GM04503 (cell line): Measurements from ENCODE around the gene PIGN.

ENCODE experiments used
- DNase-seq: peaks from one replicate; pipeline ENCODE4 v3.0.0-alpha.2; 2012; ENCODE audit warnings: low read depth

PIGN gene, protein sequence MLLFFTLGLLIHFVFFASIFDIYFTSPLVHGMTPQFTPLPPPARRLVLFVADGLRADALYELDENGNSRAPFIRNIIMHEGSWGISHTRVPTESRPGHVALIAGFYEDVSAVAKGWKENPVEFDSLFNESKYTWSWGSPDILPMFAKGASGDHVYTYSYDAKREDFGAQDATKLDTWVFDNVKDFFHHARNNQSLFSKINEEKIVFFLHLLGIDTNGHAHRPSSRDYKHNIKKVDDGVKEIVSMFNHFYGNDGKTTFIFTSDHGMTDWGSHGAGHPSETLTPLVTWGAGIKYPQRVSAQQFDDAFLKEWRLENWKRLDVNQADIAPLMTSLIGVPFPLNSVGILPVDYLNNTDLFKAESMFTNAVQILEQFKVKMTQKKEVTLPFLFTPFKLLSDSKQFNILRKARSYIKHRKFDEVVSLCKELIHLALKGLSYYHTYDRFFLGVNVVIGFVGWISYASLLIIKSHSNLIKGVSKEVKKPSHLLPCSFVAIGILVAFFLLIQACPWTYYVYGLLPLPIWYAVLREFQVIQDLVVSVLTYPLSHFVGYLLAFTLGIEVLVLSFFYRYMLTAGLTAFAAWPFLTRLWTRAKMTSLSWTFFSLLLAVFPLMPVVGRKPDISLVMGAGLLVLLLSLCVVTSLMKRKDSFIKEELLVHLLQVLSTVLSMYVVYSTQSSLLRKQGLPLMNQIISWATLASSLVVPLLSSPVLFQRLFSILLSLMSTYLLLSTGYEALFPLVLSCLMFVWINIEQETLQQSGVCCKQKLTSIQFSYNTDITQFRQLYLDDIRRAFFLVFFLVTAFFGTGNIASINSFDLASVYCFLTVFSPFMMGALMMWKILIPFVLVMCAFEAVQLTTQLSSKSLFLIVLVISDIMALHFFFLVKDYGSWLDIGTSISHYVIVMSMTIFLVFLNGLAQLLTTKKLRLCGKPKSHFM

DNA sequence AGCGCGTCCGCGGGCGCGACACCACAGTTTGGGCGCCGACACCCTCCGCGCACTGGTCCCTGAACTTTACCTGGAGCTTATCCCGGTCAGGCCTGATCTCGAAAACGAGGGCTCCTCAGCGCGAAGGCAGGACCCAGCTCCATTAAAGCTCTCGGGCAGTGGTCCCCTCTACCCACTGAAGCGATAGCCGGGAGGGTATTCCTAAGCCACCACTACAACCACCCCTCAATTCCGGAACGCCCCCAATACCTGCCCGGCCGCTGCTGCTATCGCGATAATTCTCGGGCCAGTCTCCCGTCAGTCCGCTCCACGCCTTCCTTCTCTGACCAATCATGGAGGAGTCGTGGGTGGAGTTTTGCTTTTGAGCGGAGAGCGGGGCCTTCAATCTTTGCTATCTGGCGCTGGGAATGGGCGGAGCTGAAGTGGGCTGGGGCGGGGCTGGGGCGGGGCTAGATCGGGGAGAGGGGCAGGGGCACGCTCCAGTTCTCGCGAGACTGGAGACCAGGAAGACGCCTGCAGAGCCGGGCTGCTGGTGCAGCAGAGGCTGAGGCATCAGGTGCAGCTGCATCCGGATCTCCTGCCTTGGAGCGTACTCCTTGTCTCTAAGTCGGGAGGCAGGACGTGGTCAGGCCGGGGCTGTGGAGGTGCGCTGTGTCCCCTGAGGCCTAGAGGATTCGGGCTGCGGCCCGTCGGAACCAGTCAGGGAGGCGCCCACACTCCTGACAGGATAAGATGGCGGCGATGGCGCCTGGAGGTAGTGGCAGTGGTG lies at the start of gene PIGN, which contains the start of gene RELCH:
PIGN (minus strand) TSS at position 283 of the 769 bp plus-strand sequence. CDS start 25,703 bp downstream, outside the sequence.
RELCH (plus strand) TSS at position 482 of the 769 bp plus-strand sequence; CDS start at position 733, 251 bp downstream.
- DNase-seq = peak; percentile 92

DNA sequence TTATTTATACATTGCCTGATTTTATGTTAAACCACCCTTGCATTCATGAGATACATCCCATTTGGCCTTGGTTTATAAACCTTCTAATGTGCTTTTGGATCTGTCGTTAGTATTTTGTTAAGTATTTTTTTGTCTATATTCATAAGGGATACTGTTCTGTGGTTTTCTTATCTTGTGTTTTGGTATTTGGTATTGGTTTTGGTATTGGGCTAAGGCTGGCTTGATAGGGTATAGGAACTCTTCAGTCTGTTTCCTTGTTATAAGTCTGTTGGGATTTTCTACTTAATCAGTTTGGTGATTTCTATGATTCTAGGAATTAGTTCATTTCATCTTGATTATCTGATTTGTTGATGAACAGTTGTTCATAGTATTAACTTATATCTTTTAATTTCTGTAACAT lies 49.4 kb upstream of the PIGN start:
- DNase-seq = no peak

DNA sequence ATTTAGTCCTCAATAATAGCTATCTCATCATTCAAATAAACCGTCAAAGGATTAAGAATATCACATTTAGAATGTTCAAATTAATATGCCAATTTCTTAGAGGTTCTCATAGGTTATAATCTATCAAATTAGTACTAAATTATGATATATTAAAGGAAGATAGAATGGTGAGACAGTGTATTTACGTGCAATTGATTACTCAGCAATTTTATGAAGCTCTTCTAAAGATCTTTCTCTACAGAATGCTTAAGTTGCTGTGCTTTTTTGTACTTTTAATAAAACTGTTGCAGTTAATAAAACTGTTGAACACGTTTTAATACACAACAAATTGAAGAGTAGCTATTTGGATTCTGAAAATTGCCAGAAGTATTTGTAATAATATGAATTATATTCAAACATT lies 39.2 kb upstream of the PIGN start:
- DNase-seq = no peak

DNA sequence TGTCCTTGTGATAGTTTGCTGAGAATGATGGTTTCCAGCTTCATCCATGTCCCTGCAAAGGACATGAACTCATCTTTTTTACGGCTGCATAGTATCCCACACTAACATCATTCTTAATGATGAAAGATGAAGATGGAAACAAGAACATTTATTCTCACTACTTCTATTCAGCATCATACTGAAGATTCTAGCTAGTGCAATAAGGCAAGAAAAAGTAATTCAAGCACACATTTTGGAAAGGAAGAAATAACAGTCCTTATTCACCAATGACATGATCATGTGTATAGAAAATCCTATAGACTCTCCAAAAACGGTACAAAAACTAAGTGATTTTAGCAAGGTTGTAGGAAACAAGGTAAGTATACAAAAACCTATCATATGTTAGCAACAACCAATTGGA lies 37.4 kb upstream of the PIGN start:
- no peak for DNase-seq

DNA sequence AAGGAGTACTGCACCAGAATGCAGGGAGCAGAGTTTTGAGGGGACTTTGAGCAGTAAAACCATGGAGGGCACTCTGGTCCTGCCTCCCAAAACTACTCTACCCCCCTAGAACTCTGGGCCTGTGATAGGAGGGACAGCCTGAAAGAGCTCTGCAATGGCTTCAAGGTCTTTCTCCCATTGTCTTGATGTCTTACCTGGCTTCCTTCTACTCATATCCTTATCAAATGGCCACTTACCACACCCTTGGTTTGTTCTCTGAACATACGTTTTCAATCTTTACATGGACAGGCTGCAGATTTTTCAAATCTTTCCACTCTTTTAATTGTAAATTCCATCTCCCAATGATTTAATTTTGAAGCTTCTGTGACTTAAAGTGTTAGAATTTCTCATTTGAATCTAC lies 27.9 kb upstream of the PIGN start:
- no peak for DNase-seq

DNA sequence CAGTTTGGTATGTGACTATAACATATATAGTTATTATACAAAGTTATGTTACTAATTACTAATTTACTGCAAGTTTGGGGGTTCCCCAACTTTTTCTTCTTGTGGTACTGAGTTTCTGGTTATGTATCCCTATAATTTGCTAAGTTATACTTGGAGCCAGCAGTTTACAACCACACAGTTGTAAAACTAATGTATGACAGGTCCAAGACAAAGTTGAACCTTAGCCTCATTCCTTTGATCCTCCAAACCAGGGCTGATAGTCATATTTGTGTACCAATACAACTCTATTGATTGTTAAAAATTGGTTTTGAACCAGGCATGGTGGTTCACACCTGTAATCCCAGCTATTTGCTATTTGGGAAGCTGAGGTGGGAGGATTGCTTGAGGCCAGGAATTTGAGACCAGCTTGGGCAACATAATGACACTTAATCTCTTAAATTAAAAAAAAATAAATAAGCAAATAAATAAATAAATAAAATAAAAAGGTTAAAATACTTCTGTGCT lies 24.5 kb upstream of the PIGN start:
- DNase-seq = no peak

DNA sequence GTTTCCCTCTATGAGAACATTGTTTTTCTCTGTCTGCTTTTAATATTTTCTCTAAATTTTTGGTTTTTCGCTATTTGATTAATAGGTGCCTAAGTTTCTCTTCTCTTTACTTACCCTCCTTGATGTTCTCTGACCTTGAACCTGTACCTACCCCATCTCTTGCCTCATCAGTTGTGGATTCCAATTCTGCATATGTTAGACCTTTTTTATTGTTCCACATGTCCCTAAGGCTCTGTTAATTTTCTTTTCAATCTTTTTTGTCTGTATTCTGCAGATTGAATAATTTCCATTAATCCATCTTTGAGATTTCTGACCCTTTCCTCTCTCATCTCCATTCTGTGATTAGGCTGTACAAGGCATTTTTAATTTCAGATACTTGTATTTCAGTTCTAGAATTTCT lies 23.3 kb upstream of the PIGN start:
- DNase-seq = no peak

DNA sequence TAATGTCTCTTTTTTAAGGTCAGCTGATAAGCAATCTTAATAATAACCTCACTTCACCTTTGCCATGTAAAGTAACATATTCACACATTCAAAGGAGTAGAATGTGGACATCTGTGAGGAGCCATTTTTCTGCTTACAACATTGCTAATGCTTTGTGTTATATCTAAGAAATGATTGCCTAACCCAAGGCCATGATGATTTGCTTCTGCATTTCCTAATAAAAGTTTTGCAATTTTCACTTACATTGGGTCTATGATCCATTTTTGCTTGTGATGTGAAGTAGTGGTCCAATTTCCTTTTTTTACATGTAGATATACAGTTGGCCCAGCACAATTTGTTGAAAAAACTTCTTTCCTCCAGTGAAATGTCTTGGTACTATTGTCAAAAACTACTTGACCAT lies 22.2 kb upstream of the PIGN start:
- DNase-seq = no peak

DNA sequence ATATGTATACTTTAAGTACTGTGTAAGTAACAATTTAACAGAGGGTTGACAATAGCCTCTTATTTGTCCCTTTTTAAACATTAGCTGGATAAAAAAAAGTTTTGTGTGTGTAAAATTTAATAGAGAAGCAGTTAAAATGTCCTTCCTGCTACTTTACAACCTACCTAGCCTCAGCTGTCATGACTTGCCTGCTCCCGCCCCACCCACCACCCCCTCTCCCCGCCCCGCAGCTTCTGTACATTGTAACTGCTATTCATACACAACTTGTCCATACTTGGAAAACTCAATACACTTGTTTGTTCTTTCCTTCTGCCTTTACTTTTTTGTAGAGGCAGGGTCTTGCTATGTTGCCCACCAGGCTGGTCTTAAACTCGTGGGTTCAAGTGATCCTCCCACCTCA lies 19.7 kb upstream of the PIGN start:
- no peak for DNase-seq

DNA sequence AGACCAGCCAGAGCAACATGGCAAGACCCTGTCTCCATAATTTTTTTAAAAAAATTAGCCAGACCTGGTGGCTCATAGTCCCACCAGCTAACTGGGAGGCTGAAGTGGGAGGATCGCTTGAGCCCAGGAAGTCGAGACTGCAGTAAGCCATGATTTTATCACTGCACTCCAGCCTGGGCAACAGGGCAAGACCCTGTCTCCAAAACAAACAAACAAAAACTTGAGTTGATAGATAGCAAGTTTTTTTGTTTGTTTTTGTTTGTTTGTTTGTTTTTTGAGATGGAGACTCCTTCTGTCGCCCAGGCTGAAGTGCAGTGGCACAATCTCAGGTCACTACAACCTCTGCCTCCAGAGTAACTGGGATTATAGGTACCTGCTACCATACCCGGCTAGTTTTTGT lies 19.0 kb upstream of the PIGN start:
- DNase-seq = no peak

DNA sequence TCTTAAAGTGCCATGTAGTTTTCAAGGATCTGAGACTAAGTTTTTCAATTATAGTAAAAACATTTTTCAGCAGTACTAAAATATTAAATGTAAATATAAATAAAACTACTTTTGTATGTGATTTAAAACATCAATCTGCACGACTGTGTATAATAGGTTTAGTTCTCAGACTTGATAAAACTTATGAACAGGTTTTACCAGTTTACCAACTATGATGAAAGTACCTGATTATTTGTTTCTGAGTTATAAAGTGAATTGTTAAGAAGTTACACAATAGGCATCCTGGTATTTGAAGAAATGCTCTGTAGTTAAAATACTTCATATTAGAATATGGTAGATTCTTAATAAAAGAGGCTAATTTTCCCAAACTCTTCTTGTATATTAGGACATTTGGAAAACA lies 15.0 kb upstream of the PIGN start:
- no peak for DNase-seq

DNA sequence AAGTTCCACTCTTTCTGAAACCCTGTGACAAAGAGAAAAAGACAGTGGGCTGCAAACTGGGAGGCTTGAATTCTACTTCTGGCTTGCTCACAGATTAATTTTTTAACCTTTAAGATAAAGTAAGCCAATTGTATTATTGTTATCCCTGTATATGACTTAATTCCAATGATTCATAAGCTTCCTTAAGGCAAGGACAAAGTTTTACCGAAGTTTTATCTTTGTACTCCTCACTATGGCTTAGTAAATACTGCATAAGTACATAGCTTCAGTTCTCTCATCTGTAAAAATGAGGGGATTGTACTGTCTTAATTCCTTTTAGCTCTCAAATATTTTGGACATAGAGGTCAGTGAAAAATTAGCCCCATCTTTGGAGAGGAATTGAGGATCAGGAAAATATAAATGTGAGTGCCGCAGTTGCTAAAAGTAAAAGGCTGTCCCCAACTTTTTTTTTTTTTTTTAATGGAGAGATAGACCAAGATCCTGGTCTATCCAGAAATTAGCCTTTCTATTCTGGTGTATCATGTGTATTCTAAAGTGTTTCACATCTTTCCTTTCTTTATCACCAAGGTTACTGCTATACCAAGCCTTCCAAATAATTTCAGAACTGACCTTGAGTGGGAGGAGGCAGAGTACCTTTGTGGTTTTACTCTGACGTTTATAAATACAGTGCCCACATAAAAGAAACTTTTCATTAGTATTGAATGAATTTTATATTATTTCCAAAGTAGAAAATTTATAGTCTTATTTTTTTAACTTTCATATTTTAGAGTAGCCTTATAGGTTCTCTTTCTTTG lies 13.5 kb upstream of the PIGN start:
- no peak for DNase-seq

DNA sequence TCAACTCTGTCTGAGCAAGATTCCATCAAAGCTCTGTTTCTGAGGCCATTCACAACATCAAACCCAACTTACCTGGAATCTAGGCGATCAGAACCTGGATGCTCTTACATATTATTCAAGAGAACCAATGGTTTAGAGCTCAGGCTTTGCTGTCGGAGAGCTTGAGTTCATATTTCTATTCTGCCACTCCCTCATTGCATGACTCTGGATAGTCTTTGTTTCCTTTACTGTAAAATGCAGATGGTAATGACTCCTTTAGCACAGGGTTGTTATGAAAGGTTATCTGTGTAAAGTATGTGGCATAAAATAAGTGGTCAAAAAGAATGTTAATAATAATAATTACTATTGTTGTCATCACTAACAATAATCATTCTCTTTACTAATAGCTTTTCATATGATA lies 12.8 kb upstream of the PIGN start:
- DNase-seq = no peak

DNA sequence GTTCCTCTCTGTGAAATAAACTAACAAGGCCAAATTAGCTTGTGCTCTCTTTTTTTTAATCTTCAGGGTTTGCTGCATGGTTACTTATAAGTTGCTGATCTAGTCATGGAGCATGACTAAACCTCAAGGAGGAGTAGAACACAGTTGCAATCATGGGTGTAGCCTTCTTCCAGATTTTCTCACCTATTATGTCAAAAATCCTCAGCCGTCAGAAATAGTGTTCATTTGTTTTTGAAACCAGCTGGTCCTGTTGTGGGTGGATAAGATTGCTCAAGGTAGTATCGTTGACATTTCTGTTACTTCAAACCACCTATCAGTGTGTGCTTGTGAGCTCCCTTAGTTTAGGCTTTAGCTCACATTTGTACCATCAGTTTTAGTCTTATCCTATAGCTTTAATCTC lies 11.4 kb upstream of the PIGN start:
- no peak for DNase-seq

DNA sequence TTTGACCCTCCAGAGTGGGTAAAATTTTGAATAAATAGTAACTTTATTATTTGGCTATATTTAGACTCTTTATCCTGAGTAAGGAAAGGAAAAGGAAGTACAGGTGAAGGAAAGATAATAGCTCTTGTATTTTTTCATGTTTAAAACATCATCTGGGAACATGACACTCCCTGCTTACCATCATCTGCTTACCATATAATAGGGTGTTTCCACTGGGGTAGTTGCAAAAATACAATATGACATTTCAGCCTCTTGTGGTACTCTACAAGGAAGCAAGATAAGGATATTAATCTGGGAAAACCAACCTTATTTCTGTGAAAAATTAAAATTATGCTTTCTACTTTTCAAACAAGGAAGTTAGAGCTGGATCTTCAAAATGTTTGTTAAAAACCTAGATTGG lies 10.1 kb upstream of the PIGN start:
- DNase-seq = no peak

DNA sequence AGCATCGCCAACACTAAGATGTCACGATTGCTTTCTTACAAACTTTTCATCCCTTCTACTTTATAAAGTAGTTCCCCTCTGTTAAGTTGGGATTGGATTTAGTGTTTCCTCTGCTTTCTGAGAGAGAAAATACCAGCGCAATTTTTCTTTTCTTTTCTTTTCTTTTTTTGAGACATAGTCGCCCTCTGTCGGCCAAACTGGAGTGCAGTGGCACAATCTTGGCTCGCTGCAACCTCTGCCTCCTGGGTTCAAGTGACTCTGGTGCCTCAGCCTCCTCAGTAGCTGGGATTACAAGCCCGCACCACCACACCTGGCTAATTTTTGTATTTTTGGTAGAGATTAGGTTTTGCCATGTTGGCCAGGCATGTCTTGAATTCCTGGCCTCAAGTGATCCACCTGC lies 9.2 kb upstream of the PIGN start:
- no peak for DNase-seq

DNA sequence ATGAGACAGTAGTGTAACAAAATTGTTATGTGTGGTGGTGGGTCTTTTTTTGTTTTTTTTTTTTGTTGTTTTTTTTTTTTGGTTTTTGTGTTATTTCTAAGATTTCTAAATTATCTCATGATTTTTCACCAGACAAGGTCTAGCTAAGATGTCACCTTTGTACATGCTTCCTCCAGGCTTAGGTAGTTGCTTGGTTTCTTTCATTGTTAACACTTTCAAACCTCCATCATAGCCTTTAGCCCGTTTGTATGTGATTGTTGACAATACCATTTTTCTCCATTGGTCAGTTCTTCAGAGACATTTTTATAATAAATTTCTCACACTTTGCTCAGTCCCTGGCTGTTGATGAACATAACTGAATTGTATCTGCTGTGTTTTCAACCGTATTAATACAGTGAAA lies 2.4 kb upstream of the PIGN start:
- no peak for DNase-seq

DNA sequence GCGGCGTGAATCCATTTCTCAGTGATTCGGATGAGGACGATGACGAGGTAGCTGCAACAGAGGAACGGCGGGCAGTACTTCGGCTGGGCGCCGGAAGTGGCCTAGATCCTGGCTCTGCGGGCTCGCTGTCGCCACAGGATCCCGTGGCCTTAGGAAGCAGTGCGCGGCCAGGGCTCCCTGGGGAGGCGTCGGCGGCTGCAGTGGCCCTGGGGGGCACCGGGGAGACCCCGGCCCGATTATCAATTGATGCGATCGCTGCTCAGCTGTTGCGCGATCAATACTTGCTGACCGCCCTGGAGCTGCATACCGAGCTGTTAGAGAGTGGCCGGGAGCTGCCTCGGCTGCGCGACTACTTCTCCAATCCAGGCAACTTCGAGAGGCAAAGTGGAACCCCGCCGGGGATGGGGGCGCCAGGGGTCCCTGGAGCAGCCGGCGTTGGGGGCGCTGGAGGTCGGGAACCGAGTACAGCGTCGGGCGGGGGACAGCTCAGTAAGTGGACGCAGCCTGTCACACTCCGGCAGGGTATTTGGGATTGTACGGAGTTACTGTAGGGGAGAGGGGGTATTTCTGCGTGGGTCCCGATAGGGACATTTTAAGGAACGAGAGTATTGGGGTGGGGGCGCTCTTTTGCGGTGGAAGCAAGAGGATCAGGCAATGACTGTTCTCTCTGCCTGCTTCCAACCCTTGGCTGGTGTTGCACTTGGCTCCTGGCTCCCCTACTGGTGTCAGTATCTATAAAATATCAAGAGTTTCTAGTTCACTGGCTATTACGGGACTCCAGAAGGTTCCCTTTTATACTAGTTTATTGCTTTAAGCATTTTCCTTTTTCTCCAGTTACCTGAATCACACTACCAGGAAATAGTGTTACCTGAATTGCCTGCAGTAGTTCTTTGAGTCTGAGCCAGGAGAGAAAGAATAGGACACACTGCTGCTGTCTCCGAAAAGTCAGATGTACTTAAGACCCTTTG lies 971 bp upstream of the PIGN start:
- peak; percentile 1 for DNase-seq

DNA sequence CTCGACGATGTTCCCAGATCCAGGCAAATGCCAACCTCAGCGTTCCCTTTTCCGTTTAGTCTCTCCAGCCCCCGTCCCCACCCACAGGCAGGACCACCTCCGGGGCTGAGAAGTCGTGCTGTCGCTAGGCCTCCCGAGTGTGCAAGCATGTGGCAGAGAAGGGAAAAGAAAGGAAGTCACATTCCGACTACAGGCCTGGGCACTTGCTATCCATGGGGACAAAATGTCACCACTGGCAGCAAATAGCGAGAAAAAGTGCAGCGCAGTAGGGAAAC lies 420 bp downstream of the PIGN start:
- no peak for DNase-seq

DNA sequence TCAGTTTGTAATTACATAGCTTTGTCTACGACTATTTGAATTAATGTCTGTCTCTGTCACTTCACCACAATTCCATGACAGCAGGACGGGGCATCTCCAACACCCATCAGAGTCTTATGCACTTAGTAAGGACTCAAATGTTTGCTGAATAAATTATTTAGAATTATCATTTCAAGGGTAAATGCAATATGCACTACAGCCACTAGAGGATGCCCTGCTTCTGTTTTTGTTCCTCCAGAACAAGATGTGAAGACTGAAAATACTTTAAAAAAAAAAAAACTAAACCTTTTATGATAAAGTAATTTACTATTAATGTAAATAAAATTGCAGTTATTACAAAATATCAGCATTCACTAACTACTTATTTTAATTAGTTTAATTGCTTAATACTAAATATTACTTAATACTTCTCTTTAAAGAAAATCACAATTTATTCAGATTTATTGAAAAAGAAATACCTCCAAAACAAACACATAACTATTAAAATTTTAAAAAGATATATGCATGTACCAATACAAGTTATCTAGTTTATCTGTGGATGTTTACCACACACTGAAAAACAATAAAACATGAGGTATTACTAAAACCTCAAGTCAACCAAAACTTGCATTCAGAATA lies 3.2 kb downstream of the PIGN start:
- DNase-seq = peak; percentile 8
